ENCODE data around the gene TMEM132D. TPM values are rescaled to one million over a fixed set of nuclear protein-coding genes. Genes with fewer than 3 reads are reported as not detected.

Gene TMEM132D
- total RNA-seq, 2 donors from 2014 or later = not detected

DNA sequence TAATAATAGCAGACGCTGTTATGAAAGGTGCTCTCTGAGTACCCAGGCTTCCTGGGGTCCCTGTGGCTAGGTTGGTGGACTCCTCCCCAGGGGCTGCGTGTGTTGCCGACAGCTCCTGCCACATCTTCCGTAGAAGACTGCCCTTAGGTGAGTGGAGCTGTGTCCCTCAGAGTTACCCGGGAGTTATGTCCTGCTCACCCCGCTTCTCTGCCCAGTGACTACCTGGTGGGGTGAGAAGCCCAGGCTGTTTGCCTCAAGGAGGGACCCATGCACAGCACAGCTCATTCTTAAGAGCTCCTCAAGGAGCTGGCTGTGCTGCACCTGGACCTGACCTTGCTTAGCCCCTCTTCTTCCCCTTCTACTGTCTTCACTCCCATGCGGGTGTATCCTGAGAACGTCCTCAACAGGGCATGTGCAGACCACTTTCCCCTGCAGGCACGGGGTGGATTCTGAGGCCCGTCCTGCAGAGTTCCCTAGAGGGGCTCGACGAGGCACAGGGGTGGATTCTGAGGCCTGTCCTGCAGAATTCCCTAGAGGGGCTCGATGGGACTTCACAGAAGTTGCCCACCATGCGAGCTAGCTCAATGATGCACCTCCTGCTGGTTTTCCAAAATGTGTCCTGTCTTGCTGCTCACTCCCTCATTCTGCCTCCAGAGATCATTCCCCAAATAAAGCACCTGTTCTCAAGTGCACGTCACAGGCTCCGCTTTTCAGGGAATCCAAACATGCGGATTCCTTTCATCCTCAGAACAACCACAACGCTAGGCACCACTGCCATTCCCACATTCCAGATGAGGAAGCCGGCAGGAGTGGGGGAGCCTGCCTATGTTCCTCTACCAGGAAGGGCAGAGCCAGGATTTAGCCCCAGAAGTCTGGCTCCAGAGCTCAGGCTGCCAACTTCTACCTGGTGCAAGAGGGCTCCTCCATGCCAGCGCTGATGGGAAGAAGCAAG, 818.7 kb downstream of the TMEM132D start:
- H3K9me3 ChIP-seq = no peaks in the 10 kb centered on the region
- TF ChIP-seq, protein P1, sequence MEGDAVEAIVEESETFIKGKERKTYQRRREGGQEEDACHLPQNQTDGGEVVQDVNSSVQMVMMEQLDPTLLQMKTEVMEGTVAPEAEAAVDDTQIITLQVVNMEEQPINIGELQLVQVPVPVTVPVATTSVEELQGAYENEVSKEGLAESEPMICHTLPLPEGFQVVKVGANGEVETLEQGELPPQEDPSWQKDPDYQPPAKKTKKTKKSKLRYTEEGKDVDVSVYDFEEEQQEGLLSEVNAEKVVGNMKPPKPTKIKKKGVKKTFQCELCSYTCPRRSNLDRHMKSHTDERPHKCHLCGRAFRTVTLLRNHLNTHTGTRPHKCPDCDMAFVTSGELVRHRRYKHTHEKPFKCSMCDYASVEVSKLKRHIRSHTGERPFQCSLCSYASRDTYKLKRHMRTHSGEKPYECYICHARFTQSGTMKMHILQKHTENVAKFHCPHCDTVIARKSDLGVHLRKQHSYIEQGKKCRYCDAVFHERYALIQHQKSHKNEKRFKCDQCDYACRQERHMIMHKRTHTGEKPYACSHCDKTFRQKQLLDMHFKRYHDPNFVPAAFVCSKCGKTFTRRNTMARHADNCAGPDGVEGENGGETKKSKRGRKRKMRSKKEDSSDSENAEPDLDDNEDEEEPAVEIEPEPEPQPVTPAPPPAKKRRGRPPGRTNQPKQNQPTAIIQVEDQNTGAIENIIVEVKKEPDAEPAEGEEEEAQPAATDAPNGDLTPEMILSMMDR (IDR thresholded peaks at IDR 0.05) = no peak
- no peak overlapping the region for H3K27ac ChIP-seq
- DNase-seq (ENCODE audit: low spot score) = no peak
- H3K4me3 ChIP-seq = no peak overlapping the region
- H3K27me3 ChIP-seq = no peaks in the 10 kb centered on the region
- no peaks in the 10 kb centered on the region for H3K4me1 ChIP-seq
- H3K36me3 ChIP-seq = no peaks in the 10 kb centered on the region

DNA sequence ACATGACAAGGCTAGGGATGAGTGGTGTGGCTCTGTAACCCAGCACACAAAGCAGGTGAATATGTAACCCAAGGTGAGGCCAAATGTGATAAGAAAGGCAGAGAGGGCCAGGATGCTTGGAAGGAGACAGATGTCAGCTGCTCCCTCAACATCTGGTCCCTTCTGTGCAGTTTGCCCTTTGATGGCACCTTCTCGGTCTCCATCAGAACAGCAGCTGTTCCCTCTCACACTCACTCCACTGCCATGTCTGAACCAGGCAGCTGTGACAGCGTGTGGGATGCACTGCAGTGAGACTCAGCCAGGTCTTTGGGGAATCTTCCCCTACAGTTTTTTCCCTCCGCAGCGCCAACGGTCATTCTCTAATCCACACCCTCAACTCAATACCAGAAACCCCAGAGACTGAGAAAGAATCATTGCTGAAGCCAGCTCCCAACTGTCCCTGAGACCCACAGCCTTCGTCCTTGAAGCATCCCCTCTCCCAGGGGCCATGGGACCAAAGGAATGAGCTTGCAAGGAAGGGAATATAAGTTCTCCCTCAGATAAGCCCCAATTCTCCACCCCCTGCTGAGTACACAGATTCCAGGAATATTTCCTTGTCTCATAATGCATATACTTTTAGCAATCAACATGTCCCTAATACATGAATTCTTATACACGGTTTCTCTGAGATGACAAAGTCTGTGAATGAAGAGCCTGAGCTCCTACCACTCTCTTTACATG, 820.5 kb downstream of the TMEM132D start:
- TF ChIP-seq, protein P1 (IDR thresholded peaks at IDR 0.05) = no peak
- H3K36me3 ChIP-seq = no peaks in the 10 kb centered on the region
- no peaks in the 10 kb centered on the region for H3K27me3 ChIP-seq
- no peaks in the 10 kb centered on the region for H3K9me3 ChIP-seq
- no peaks in the 10 kb centered on the region for H3K4me1 ChIP-seq
- no peak for DNase-seq (ENCODE audit: low spot score)
- H3K4me3 ChIP-seq = no peak overlapping the region
- H3K27ac ChIP-seq = no peak overlapping the region

GRCh38 chr12:129082441-129082840, 821.4 kb downstream of the TMEM132D start:
- Histone ChIP-seq H3K27me3 (no peaks in the 10 kb centered on the region), H3K9me3 (no peaks in the 10 kb centered on the region), H3K4me3 (no peak overlapping the region), H3K36me3 (no peaks in the 10 kb centered on the region), H3K4me1 (no peaks in the 10 kb centered on the region), H3K27ac (no peak overlapping the region)
- DNase-seq (ENCODE audit: low spot score) = no peak
- TF ChIP-seq, protein P1 (IDR thresholded peaks at IDR 0.05) = no peak

DNA sequence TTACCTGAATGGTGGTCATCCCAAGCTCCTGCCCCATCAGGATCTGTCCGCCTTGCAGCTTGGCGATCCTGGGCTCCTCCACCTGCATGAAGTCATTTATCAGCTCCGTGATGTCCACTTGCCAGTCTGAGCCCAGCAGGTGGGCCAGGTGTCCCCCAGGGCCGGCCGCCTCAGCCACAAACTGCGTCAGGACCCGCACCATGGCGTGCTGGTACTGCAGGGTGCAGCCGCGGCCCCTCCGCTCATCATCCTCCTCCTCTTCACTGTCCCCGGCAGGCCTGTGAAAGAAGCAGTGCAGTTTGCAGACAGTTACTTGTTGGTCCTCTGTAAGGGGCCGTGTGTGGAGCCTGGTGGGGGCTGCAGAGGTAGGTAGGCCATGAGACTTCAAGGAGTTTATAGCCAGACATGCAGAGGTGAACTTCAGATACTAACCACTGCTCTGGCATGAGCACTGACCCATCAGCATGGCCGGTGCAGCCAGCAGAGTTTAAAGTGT, 822.0 kb downstream of the TMEM132D start:
- Histone ChIP-seq H3K27me3 (no peaks in the 10 kb centered on the region), H3K27ac (no peak overlapping the region), H3K4me1 (no peaks in the 10 kb centered on the region), H3K36me3 (no peaks in the 10 kb centered on the region), H3K4me3 (no peak overlapping the region), H3K9me3 (no peaks in the 10 kb centered on the region)
- TF ChIP-seq, protein P1 (IDR thresholded peaks at IDR 0.05) = no peak
- no peak for DNase-seq (ENCODE audit: low spot score)

- TF ChIP-seq, protein P1 (IDR thresholded peaks at IDR 0.05) = no peak
- no peaks in the 10 kb centered on the region for H3K36me3 ChIP-seq
Observed at GRCh38 chr12:129080821-129081220, 823.0 kb downstream of the TMEM132D start.

More at GRCh38 chr12:129080821-129081220, 823.0 kb downstream of the TMEM132D start:
- no peaks in the 10 kb centered on the region for H3K9me3 ChIP-seq
- no peaks in the 10 kb centered on the region for H3K27me3 ChIP-seq
- no peaks in the 10 kb centered on the region for H3K4me1 ChIP-seq
- no peak overlapping the region for H3K27ac ChIP-seq
- H3K4me3 ChIP-seq = no peak overlapping the region
- DNase-seq (ENCODE audit: low spot score) = no peak
